GM18502 (cell line): ENCODE measurements around the gene OTOF.
"Not testable (repeated sequence)": the region's sequence is repeated elsewhere in the genome, so short reads cannot be mapped to it uniquely, and the experiment has no call there.

ENCODE experiments used
- ATAC-seq: cut with Tn5 transposase; IDR thresholded peaks from one replicate; pipeline ENCODE4 v1.9.1; 2021; ENCODE audit warnings: mild to moderate bottlenecking; ENCODE audit not compliant: unreplicated experiment, poor library complexity

OTOF gene

DNA sequence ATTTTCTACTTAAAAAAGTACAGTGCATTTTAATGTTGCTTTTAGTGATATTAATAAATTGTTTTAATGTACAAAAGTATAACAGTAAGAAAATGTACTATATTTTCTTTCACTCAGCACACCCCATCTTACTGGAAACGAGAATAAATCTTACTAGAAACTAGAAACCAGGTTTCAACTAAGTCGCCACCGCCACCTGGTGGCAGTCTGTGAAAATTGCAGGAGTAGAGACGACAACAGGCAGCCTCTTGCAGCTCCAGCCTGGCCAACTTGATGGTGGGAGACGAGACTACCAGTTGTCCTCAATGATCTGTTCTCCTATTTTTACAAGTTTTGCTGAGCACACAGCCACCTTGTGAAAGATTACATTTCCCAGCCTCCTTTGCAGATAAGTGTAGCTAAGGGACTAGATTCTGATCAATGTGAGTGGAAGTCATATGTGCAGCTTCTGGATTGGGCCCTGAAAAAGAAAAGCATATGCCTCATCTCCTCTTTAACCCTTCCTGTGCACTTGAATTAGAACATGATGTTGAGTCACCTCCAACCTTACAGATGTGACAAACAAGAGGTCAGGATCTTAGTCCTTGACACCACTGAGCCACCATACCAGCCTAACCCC is 8.7 kb downstream of the OTOF start:
- no peak for ATAC-seq

DNA sequence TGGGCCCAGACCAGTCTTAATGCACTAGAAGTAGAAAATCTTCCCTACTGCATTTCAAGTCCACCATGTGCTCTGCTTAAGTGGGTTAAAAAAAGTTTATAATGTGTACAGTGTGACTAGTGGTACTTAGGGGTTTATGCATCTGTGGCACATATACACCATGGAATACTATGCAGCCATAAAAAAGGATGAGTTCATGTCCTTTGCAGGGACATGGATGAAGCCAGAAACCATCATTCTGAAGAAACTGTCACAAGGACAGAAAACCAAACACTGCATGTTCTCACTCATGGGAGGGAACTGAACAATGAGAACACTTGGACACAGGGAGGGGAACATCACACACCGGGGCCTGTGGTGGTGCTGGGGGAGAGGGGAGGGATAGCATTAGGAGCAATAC is 9.4 kb downstream of the OTOF start:
- ATAC-seq = not testable (repeated sequence)

- ATAC-seq = no peak
Observed at GRCh38 chr2:26466662-26467310, 11.1 kb downstream of the OTOF start.

DNA sequence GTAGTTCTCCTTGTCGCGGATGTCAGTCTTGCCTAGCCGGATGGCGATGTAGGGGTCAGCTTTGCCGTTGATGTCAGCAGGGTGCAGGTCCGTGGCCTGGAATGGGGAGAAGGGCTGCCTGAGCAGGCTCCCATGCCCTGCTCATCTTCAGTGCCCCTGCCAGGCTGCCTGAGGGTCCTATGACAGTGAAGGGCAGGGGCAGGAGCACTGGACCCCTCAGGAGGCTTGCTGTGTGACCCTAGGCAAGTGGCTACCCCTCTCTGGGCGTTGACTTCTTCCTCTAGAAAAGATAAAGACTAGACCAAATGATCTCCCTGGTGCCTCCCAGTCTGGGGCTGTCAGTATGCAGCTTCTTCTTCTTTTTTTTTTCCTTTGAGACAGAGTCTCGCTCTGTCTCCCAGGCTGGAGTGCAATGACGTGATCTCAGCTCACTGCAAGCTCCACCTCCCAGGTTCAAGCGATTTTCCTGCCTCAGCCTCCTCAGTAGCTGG is 11.9 kb downstream of the OTOF start:
- ATAC-seq = no peak

- ATAC-seq = no peak
Observed at GRCh38 chr2:26465266-26465925, 12.5 kb downstream of the OTOF start.

GRCh38 chr2:26464390-26465265 is 13.3 kb downstream of the OTOF start:
- no peak for ATAC-seq

DNA sequence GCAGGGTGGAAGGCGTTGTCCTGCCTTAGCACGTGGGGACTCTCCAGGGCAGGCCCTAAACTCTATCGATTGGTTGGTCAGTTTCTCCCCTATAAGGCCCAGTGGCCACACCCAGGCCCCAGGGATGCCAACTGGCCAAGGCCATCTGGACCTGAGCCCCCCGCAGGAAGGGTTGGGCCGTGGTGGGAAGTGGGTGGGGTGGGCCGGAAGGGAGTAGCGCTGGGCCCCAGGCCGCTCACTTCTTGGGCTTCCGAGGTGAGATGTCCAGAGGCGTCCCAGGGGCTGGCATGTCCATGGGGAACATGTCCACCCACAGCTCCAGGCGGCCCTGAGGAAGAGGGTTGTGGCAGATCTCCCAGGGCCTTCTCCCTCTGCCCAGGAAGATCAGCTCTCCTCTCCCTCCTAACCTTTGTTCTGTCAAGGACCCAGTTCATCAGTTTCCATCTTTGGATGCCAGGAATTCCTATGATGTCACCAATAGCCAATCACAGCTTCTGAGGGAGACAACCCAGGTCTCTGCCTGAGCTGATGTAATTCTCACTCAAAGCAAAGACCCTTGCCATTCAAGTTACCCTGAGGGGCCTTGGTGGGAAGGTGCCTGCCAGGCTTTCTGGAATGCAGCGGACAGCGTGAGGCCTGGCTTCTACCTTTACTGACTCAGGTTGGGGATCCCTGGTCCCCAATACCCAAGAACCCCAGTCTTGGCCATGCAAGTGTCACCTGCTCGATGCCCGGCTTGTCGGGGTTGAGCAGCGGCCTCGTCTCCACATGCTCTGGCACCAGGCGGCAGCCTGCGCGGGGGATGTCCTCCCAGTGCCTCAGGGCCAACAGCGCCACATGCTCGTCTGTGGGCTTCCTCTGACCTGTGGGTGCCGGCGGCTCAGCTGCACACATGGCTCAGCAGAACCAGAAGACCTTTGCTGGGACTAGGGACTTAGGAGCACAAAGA is 14.4 kb downstream of the OTOF start:
- ATAC-seq = no peak

- ATAC-seq = no peak
Observed at GRCh38 chr2:26462511-26463243, 15.2 kb downstream of the OTOF start.

- no peak for ATAC-seq
Observed at GRCh38 chr2:26462100-26462499, 15.8 kb downstream of the OTOF start.

DNA sequence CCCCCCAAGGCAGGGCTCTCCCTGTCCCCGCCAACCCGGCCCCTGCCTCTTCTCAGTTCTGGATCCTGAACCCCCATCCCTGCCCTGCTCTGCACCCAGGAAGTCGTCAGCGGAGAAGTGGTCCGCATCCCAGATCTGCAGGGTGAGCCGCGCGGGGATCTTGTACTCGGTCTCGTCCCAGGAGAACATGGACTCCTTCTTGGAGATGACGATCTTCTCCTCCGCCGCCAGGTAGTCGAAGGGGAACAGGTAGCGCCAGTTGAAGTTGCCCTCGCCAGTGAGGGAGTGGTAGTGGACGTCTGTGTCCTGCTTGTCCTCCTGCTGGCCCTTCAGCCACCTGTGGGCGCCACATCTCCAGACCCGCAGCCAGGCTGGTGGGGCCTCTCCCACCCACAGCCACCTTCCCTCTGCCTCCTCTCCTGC is 16.3 kb downstream of the OTOF start:
- ATAC-seq = no peak

DNA sequence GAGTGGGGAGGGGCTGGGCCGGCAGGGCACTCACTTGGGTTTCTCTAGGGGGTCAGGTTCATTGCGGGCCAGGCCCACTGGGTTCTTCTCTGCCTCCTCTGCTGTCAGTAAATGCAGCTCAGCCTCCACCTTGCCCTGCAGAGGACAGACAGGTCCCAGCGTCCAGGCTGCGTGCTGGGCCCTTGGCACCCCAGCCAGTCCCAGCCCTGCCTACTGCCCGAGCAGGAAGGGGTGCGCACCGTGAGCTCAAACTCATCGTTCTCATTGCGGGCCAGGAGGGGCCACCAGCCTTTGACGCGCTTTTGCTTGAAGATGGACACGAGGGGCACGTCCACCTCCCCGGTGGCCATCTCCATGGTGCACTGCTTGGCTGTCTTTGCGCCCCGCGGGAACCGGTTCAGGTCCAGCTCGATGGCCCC is 17.3 kb downstream of the OTOF start:
- no peak for ATAC-seq

DNA sequence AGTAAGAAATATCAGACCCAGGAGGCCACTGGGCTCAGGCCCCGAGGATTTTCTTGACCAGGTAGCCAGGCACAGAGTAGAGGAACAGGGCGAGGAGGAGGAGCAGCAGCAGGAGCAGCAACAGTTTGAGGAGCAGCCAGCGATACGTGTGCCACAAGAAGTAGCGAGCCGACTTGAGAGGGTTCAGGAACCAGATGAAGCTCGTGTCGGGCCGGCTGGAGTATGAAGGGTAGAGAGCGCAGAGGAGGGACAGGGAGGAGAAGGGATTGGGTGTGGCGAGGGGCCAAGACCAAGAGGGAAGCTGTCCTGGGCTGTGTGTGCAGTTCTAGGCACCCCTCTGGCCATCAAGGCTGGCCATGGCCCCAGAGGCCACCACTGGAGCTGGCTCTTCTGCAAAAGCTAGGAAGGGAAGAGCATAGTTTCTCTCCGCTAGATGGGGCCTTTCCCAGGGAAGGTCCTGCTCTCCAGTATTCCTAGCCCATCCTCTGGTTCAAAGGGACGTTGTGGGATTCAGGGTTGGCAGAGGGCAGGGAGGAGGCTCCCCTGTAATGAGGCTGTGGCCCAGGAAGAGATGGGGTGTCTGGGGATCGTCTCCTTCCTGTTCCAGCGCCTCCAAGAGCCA is 17.8 kb downstream of the OTOF start:
- ATAC-seq = no peak

GRCh38 chr2:26458365-26459042 is 19.4 kb downstream of the OTOF start:
- ATAC-seq = no peak

GRCh38 chr2:26457695-26458364 is 20.1 kb downstream of the OTOF start:
- no peak for ATAC-seq

DNA sequence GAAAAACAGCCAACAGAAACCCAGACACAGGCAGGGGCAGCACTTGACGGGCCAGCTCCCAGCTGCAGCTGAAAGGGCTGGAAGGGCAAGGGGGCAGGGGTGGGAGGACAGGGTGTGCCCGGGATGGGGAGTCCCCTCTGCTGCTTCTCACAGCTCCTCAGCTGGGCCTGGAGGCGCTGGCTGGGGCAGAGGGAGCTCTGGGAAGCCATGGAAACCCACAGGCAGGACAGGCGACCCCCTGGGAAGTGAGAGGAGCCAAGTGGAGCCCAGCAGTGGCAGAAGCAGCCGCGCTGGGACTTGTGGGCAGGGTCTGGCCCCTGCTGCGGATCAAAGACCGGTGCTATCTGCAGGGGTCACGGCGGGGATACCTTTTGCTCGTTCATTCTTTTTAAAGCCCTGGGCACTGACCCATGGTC is 20.7 kb downstream of the OTOF start:
- ATAC-seq = no peak

DNA sequence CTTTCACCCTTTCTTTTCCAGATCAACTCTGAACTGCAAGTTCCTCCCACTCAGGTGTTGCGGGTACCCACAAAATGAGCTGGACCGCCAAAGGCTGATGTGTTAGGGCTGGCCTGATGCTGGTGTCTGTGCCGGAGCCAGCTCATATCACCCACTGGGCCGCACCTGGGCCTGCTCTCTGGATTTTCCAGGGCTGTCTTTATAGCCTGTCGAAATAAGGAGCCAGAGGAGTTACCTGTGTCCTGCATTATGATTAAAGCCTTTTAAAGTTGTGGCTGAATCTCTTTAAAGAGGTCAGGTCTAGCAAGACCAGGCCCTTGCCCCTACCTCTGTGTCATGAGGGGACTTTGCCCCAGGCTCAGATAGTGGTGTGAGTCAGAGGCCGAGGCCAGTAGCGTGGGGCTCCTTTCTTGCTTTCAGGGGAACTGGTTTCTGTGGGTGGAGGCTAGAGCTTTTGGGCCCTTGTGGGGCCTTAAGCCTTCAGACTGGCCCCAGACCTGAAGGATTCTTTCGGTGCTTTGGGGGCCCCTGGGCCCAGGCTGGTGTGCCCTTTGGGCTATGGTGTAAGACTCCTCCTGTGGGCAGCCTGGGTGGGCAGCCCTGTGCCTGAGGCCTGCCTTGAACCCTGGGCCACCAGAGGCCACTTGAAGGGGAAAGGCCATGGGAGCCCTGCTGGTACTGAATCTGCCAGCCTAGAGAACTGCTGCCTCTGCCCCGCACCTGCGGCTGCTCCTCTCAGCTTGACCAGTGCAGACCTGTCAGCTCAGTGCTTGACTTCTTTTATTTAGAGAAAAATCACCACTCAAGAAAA is 21.3 kb downstream of the OTOF start:
- no peak for ATAC-seq
